Posterior vena cava (tissue), 2 donors: ENCODE results near the gene ZC3H6. TPM values are rescaled to one million over a fixed set of nuclear protein-coding genes. Genes with fewer than 3 reads are reported as not detected.
A peak's percentile ranks its signal among the peaks of the same experiment; 100 is the strongest.

Source experiments
- DNase-seq: peaks from one replicate; pipeline ENCODE4 v3.0.0-alpha.2; 2020; ENCODE audit warnings: low spot score
- intact Hi-C, 2 donors: fragments of 100-400 bp; cut with DNase I; formaldehyde crosslinking; loops; one replicate each; pipeline versions ENCODE4 v1.14.1 to v1.14.2; 2022 to 2023
- long read RNA-seq, 2 donors: library from polyadenylated mRNA; unstranded; transcript quantifications; one replicate each; pipeline ENCODE4 v2.0.0, GENCODE V29; 2020 to 2021
- total RNA-seq, 2 donors: library from RNA; stranded (reverse); fragmentation: NEBNext Ultra II Directional; extraction: Animal tissue kit (Norgen Biotek cat#: 25700); gene quantifications; one replicate each; pipeline ENCODE4 v1.2.1, GENCODE V29; 2021
- donor health status: DM: yes; HTN: yes; CAD: no.
- donor health status: DM: yes; HTN: yes; CAD: no.

Gene ZC3H6, protein sequence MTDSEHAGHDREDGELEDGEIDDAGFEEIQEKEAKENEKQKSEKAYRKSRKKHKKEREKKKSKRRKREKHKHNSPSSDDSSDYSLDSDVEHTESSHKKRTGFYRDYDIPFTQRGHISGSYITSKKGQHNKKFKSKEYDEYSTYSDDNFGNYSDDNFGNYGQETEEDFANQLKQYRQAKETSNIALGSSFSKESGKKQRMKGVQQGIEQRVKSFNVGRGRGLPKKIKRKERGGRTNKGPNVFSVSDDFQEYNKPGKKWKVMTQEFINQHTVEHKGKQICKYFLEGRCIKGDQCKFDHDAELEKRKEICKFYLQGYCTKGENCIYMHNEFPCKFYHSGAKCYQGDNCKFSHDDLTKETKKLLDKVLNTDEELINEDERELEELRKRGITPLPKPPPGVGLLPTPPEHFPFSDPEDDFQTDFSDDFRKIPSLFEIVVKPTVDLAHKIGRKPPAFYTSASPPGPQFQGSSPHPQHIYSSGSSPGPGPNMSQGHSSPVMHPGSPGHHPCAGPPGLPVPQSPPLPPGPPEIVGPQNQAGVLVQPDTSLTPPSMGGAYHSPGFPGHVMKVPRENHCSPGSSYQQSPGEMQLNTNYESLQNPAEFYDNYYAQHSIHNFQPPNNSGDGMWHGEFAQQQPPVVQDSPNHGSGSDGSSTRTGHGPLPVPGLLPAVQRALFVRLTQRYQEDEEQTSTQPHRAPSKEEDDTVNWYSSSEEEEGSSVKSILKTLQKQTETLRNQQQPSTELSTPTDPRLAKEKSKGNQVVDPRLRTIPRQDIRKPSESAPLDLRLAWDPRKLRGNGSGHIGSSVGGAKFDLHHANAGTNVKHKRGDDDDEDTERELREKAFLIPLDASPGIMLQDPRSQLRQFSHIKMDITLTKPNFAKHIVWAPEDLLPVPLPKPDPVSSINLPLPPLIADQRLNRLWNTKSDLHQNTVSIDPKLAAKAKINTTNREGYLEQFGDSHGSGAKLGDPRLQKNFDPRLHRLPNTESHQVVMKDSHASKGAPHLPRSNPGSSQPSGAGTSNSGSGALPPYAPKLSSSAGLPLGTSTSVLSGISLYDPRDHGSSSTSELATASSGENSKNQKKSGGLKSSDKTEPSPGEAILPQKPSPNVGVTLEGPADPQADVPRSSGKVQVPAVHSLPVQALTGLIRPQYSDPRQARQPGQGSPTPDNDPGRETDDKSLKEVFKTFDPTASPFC
- 10 to 100 TPM; 16.3 to 17.0 TPM for total RNA-seq
- long read RNA-seq, donor 1, partial matches to known transcripts: 0 of 1 reads
- long read RNA-seq, donor 1, other reads (novel, unspliced or antisense): 1 of 1 reads
- long read RNA-seq, donor 2, partial matches to known transcripts: 4 of 5 reads
- long read RNA-seq, donor 2, other reads (novel, unspliced or antisense): 1 of 5 reads

DNA sequence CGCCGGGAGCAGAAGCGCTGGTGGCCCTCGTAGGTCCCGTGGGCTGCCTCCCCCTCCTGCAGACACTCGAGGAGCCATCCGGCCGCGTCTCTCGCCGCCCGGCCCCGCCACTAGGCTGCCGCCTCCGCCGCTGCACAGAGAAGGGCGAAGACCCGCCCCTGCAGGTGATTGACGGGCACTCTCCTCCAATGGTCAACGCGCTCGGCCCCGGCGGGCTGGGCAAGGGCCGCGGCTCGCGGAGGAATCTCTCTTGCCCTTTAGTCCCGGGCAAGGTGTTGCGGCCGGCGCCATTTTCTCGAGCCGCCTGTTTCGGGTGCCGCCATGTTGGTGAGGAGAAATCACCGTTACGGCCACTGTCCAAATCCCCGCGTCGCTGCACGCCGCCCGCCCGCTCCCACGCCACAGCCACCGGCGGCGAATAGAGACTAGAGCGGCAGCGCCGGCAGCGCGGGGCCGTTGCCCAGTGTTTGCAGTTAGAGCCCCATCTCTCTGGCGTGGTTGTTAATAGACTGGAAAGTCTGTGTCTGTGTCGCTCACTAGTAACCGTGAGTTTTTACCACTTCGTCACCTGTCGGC lies at the start of gene ZC3H6:
Gene ZC3H6, plus strand, starts transcription at position 287 of the 576 bp plus-strand sequence. CDS start 398 bp downstream, outside the sequence.
- intact Hi-C loops: no loop called here
- peak; percentile 100 for DNase-seq

- intact Hi-C loops: no loop called here
- DNase-seq: no peak
Observed at GRCh38 chr2:112229348-112229747, 46.0 kb upstream of the ZC3H6 start.

DNA sequence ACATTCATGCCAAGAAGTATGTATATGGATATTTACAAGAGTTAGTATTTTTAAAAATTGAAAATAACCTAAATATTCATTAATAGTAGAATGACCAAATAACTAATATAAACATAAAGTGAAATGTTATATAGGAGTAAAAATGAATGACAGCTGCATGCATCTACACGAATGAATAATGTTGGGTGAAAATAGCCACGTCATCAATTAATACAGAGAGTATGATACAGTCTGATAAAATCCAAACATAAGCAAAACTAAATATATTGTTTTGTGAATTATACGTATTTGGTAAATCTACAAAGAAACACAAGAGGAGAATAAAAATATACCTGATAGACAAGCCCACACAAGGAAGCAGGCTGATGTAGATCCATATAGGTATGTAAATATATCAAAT lies 45.0 kb upstream of the ZC3H6 start:
- DNase-seq: no peak
- intact Hi-C loops: no loop called here

- intact Hi-C loops: no loop called here
- DNase-seq: no peak
Observed at GRCh38 chr2:112239862-112240261, 35.5 kb upstream of the ZC3H6 start.

- DNase-seq: no peak
- intact Hi-C loops: no loop called here
Observed at GRCh38 chr2:112242384-112242783, 33.0 kb upstream of the ZC3H6 start.

DNA sequence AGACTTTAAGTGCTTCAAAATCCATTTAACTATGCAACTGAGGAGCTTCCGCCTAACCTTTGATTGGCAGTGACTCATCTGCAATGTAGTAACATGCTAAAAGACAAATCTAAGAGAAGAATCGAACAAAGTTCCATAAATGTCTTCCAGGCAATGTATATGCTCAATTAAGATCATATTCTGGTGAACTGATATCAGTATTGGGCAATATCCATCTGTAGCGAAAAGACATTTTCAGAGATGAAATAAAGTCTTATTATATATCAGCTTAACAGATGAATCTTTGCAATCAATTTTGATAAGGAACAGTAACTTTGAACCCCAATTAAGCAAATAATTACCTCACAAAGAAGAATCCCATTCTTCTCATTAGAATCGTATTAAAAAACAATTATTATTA lies 32.2 kb upstream of the ZC3H6 start:
- intact Hi-C loops: no loop called here
- no peak for DNase-seq

- intact Hi-C loops: no loop called here
- no peak for DNase-seq
Observed at GRCh38 chr2:112244854-112245253, 30.5 kb upstream of the ZC3H6 start.

DNA sequence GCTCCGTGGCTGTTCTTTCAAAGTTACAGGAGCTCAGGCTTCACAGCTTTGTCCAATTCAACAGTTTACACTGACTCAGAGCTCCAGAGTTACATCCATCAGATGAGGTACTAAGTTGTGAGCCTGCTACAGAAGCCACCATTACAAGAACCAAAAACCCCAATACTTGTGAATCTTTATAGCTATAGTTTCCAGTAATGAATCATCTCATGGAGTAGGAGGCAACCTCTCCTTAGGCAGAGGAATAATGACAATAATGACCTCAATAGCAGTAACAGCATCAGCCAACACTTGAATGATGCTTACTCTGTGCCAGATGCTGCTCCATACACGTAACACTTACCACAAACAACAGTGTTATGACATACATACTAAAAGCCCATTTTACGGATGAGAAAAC lies 24.1 kb upstream of the ZC3H6 start:
- intact Hi-C loops: loop anchor here in 1 of 2 donors (10.0 kb wide), 1 partner anchor 106 kb away; no protein-coding TSS in a partner anchor
- no peak for DNase-seq

DNA sequence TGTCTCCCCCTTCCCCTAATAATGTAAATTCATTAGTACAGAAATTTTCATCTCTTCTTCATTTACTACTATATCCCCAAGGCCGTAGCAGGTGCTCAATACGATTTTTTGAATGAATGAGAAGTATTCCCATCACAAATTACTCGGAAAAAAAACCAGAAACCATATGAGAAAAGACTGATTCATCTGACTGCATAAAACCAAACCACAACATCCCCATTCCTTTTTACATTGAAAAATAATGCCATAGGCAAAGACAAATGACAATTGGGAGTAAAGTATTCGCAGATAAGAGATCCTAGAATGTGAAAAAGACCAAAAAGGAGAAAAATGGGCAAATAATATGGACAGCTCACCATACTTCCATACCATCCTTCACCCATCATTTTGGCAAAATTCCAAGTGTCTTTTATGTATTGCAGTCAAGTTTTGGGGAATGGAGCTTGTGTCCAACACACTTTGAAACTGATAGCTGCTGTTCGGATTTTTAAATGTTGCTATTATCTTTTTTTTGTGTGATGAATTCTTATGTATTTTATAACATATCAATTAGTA lies 22.1 kb upstream of the ZC3H6 start:
- intact Hi-C loops: loop anchor here in 1 of 2 donors (10.0 kb wide), 1 partner anchor 109 kb away; no protein-coding TSS in a partner anchor
- no peak for DNase-seq

DNA sequence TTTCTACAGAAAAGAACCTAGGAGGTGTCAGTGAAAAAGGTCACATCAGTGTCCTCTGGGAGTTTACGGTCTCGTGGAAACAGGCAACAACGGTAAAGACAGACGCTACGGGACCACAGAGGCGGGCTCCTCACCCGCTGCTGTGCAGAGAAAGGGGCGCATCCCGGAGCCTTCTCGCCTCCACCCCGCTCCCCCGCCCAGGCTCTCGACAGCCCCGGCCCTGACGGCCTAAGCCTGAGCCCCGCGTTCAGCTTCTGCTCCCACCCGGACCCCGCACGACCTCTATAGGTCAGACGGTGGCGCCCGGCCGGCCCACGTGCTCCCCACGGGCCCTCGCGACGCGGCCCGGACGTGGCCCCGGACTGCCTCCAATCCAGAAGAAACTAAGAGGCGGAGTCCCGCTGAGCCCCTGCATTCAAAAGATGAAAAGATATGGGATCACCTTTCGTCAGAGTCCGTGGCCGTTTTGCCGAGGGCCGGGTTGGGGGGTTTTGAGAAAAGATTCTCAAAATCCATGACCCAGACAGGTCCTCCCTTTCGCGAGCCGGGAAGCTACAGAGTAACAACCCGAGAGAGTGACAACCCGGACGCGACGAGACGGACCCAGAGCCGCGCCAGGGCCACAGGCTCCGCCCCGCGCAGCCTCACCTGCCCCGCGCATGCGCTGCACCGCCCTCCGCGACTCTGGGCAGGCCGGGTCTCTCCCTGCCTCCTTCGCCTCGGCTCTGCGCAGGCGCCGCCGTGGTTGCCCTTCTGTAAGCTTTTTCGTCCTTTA lies 20.7 kb upstream of the ZC3H6 start, which contains the start of gene ZC3H8:
Gene ZC3H8, minus strand, starts transcription at position 577 of the 775 bp plus-strand sequence. Its CDS starts 61 bp downstream, at position 516.
- intact Hi-C loops: loop anchor here in 1 of 2 donors (10.0 kb wide), 1 partner anchor 110 kb away; no protein-coding TSS in a partner anchor
- peak; percentile 98 for DNase-seq

DNA sequence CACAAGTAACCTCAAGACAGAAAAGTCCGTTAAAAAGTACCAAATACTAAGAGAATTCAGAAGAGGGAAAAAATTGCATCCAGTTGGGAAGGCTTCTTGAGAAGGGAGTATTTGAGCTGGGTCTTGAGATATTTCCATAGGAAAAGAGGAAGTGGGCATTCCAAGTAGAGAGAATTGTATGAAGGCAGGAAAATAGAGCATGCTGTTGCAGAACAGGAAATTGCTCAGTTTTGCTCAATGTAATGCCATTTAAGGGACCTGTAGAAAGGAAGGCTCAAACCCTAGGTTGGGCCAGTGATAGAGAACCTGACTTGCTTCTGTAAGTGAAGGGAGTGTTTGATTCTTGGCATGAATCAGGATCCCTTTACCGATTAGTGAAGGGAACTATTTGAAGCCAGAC lies 19.5 kb upstream of the ZC3H6 start:
- no peak for DNase-seq
- intact Hi-C loops: loop anchor here in 1 of 2 donors (10.0 kb wide), 1 partner anchor 111 kb away; no protein-coding TSS in a partner anchor

- no peak for DNase-seq
- intact Hi-C loops: loop anchor here in 1 of 2 donors (10.0 kb wide), 1 partner anchor 112 kb away; no protein-coding TSS in a partner anchor
Observed at GRCh38 chr2:112256654-112257053, 18.7 kb upstream of the ZC3H6 start.

DNA sequence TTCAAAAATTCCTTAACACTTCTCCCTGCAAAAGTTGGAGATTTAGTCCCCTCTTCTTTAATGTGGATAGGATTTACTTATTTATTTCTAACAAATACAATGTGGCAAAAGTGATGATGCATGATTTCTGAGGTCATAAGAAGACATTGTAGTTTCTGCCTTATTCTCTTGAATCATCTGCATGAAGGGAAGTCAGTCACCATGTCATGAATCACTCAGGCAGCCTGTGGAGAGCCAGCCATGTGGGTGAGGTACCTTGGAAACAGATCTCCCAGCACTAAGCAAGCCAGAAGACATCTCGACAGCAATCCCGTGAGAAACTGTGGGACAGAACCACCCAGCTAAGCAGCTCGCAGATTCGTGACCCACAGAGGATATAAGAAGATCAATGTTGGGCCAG lies 17.8 kb upstream of the ZC3H6 start:
- intact Hi-C loops: loop anchor here in 1 of 2 donors (10.0 kb wide), 1 partner anchor 113 kb away; no protein-coding TSS in a partner anchor

GRCh38 chr2:112259509-112260294 lies 15.7 kb upstream of the ZC3H6 start:
- intact Hi-C loops: loop anchor here (10.0 kb wide), 2 partner anchors 115 to 175 kb away; partner anchors contain the start of gene RGPD8 (in 1 of the 2)
- DNase-seq: peak; percentile 96

More for the DNA sequence above, 17.8 kb upstream of the ZC3H6 start:
- DNase-seq: no peak

DNA sequence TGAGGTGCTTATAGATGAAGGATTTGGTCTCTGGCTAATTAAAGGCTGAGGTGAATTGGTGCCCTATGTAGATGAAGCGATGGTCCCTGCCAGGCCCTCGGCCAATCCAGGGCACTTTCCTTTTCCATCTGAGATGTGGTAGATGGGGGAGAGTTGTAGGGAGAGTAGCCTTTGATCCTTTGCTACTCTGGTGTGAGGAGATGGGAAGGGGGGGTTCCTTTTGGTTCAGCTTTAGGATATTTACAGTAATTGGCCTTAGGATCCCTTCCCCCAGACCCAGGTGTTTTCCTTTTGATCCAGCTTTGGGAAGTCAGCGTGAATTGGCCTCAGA lies 15.1 kb upstream of the ZC3H6 start:
- no peak for DNase-seq
- intact Hi-C loops: loop anchor here in 1 of 2 donors (10.0 kb wide), 1 partner anchor 175 kb away; the partner anchor contains the start of gene RGPD8

GRCh38 chr2:112262876-112263275 lies 12.5 kb upstream of the ZC3H6 start:
- intact Hi-C loops: loop anchor here in 1 of 2 donors (10.0 kb wide), 1 partner anchor 172 kb away; the partner anchor contains the start of gene RGPD8
- DNase-seq: no peak
